HCEC 1CT (cell line): ENCODE data around the gene BACH2.
A peak's percentile ranks its signal among the peaks of the same experiment; 100 is the strongest.
"Not testable (repeated sequence)": the region's sequence is repeated elsewhere in the genome, so short reads cannot be mapped to it uniquely, and the experiment has no call there.

Experiments used
- DNase-seq: peaks from one replicate; pipeline ENCODE4 v3.0.0-alpha.2; 2017

BACH2 gene

GRCh38 chr6:90121982-90122381 lies 174.7 kb downstream of the BACH2 start:
- no peak for DNase-seq

- DNase-seq: no peak
Observed at GRCh38 chr6:90120327-90120726, 176.3 kb downstream of the BACH2 start.

- DNase-seq: no peak
Observed at GRCh38 chr6:90119618-90120017, 177.0 kb downstream of the BACH2 start.

GRCh38 chr6:90118581-90118980 lies 178.1 kb downstream of the BACH2 start:
- DNase-seq: no peak

GRCh38 chr6:90118069-90118468 lies 178.6 kb downstream of the BACH2 start:
- no peak for DNase-seq

- not testable (repeated sequence) for DNase-seq
Observed at GRCh38 chr6:90116126-90116525, 180.5 kb downstream of the BACH2 start.

GRCh38 chr6:90113389-90113788 lies 183.3 kb downstream of the BACH2 start:
- DNase-seq: no peak

- DNase-seq: no peak
Observed at GRCh38 chr6:90111387-90111786, 185.3 kb downstream of the BACH2 start.

GRCh38 chr6:90110971-90111370 lies 185.7 kb downstream of the BACH2 start:
- no peak for DNase-seq

- no peak for DNase-seq
Observed at GRCh38 chr6:90109141-90109540, 187.5 kb downstream of the BACH2 start.

- no peak for DNase-seq
Observed at GRCh38 chr6:90107771-90108282, 188.8 kb downstream of the BACH2 start.

- DNase-seq: no peak
Observed at GRCh38 chr6:90107371-90107770, 189.3 kb downstream of the BACH2 start.

GRCh38 chr6:90106449-90106848 lies 190.2 kb downstream of the BACH2 start:
- DNase-seq: no peak

- DNase-seq: no peak
Observed at GRCh38 chr6:90105506-90106170, 191.0 kb downstream of the BACH2 start.

GRCh38 chr6:90103056-90103800 lies 193.4 kb downstream of the BACH2 start:
- no peak for DNase-seq

GRCh38 chr6:90101403-90101802 lies 195.2 kb downstream of the BACH2 start:
- no peak for DNase-seq

- no peak for DNase-seq
Observed at GRCh38 chr6:90100059-90100665, 196.5 kb downstream of the BACH2 start.

GRCh38 chr6:90098627-90099026 lies 198.0 kb downstream of the BACH2 start:
- no peak for DNase-seq

GRCh38 chr6:90098001-90098531 lies 198.6 kb downstream of the BACH2 start:
- DNase-seq: peak; percentile 74

GRCh38 chr6:90097356-90097755 lies 199.3 kb downstream of the BACH2 start:
- DNase-seq: no peak

- DNase-seq: no peak
Observed at GRCh38 chr6:90096818-90097217, 199.8 kb downstream of the BACH2 start.

- no peak for DNase-seq
Observed at GRCh38 chr6:90095788-90096187, 200.9 kb downstream of the BACH2 start.

- no peak for DNase-seq
Observed at GRCh38 chr6:90095145-90095544, 201.5 kb downstream of the BACH2 start.
